MM.1S (cell line): ENCODE data around the gene SPAM1.

Experiments used
- CTCF ChIP-seq: fragments of 300-600 bp; sonication (generic); IDR thresholded peaks from 2 replicates; pipeline ENCODE4 v1.5.1; 2016; ENCODE audit warnings: antibody characterized with exemption, low read length, mixed read lengths
- EZH2 ChIP-seq: fragments of 300-600 bp; sonication (generic); optimal IDR thresholded peaks from 2 replicates; pipeline ENCODE3; 2017; ENCODE audit warnings: low read depth, mild to moderate bottlenecking, antibody characterized with exemption, low read length, mixed read lengths

GRCh38 chr7:123994449-123994848 is 69.4 kb downstream of the SPAM1 start:
- TF ChIP-seq CTCF (no peak), EZH2 (no peak)
